ENCODE results near the gene SOBP. TPM values are rescaled to one million over a fixed set of nuclear protein-coding genes. Genes with fewer than 3 reads are reported as not detected.

Gene SOBP
- total and polyA plus RNA-seq, 2 experiments from 2014 or later, result 1.5 to 3.0 TPM

DNA sequence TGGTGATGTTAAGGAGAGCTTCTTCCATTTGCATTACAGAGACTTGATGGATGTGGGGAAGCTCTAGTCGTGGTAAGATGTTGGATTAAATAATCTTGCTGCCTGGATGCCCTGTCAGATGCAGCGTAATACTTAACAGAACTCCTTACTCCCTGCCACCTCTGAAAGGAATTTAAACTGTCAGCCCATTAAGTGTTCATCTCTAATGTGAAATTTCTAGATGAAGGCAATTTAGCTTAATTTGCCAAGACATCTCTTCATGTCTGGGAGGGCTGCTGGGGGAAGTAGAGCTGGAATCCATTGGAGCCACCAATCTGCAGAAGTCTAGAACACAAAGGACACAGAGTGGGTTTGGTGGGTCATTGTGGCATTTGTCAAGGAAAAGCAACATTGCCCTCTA, 64.4 kb downstream of the SOBP start:
- no peaks in the 10 kb centered on the region for H3K79me2 ChIP-seq (replicated peaks; ENCODE audit: insufficient read depth)
- no peaks in the 10 kb centered on the region; the same call in 1 of the 2 replicates for H3K36me3 ChIP-seq (ENCODE audit: insufficient read depth)
- H3K27ac ChIP-seq (ENCODE audit: low read depth), result no peak overlapping the region
- Mint-ChIP-seq H3K4me3 (no peak overlapping the region), H3K27me3 (ENCODE audit: insufficient read depth, low read depth, poor library complexity) (no peaks in the 10 kb centered on the region), H3K27ac (no peak overlapping the region), H3K36me3 (ENCODE audit: low read depth) (no peaks in the 10 kb centered on the region), H3K4me1 (peaks cover 11% of the 10 kb centered on the region), H3K9me3 (no peaks in the 10 kb centered on the region)
- no peaks in the 10 kb centered on the region for H3K27me3 ChIP-seq (ENCODE audit: insufficient read depth)
- ATAC-seq, result no peak
- no peak for DNase-seq (ENCODE audit: low spot score)
- no peaks in the 10 kb centered on the region for H3F3A ChIP-seq (replicated peaks; ENCODE audit: low read depth)
- no peaks in the 10 kb centered on the region for H4K20me1 ChIP-seq (replicated peaks; ENCODE audit: insufficient read depth)
- H3K9me2 ChIP-seq (ENCODE audit: insufficient read depth), result 0 out of 2 replicates have a peak, but pooled peaks cover 3% of the 10 kb centered on the region
- no peak overlapping the region for H3K4me3 ChIP-seq
- H2AFZ ChIP-seq, result no peak overlapping the region
- TF ChIP-seq, protein P1, sequence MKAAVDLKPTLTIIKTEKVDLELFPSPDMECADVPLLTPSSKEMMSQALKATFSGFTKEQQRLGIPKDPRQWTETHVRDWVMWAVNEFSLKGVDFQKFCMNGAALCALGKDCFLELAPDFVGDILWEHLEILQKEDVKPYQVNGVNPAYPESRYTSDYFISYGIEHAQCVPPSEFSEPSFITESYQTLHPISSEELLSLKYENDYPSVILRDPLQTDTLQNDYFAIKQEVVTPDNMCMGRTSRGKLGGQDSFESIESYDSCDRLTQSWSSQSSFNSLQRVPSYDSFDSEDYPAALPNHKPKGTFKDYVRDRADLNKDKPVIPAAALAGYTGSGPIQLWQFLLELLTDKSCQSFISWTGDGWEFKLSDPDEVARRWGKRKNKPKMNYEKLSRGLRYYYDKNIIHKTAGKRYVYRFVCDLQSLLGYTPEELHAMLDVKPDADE (IDR thresholded peaks at IDR 0.05), result no peak
- TF ChIP-seq ZNF114 (CRISPR knock-in tag; IDR thresholded peaks at IDR 0.05) (no peak), EZH2 (IDR thresholded peaks at IDR 0.05; ENCODE audit: low read depth, unreplicated experiment) (no peak), JUNB (IDR thresholded peaks at IDR 0.05; ENCODE audit: unreplicated experiment) (no peak), STAT1 (IDR thresholded peaks at IDR 0.05; ENCODE audit: unreplicated experiment) (no peak), POLR2AphosphoS5 (IDR thresholded peaks at IDR 0.05; ENCODE audit: low read depth) (no peak), CREB1 (CRISPR knock-in tag; IDR thresholded peaks at IDR 0.05; ENCODE audit: low read depth) (no peak), NANOG (IDR thresholded peaks at IDR 0.05; ENCODE audit: borderline replicate concordance) (no peak), ZNF331 (CRISPR knock-in tag; IDR thresholded peaks at IDR 0.05; ENCODE audit: low read depth) (no peak), EZH2phosphoT487 (IDR thresholded peaks at IDR 0.05; ENCODE audit: unreplicated experiment) (no peak)
- TF ChIP-seq, protein P2, sequence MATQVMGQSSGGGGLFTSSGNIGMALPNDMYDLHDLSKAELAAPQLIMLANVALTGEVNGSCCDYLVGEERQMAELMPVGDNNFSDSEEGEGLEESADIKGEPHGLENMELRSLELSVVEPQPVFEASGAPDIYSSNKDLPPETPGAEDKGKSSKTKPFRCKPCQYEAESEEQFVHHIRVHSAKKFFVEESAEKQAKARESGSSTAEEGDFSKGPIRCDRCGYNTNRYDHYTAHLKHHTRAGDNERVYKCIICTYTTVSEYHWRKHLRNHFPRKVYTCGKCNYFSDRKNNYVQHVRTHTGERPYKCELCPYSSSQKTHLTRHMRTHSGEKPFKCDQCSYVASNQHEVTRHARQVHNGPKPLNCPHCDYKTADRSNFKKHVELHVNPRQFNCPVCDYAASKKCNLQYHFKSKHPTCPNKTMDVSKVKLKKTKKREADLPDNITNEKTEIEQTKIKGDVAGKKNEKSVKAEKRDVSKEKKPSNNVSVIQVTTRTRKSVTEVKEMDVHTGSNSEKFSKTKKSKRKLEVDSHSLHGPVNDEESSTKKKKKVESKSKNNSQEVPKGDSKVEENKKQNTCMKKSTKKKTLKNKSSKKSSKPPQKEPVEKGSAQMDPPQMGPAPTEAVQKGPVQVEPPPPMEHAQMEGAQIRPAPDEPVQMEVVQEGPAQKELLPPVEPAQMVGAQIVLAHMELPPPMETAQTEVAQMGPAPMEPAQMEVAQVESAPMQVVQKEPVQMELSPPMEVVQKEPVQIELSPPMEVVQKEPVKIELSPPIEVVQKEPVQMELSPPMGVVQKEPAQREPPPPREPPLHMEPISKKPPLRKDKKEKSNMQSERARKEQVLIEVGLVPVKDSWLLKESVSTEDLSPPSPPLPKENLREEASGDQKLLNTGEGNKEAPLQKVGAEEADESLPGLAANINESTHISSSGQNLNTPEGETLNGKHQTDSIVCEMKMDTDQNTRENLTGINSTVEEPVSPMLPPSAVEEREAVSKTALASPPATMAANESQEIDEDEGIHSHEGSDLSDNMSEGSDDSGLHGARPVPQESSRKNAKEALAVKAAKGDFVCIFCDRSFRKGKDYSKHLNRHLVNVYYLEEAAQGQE (IDR thresholded peaks at IDR 0.05; ENCODE audit: unreplicated experiment), result no peak
- TF ChIP-seq, protein P3, sequence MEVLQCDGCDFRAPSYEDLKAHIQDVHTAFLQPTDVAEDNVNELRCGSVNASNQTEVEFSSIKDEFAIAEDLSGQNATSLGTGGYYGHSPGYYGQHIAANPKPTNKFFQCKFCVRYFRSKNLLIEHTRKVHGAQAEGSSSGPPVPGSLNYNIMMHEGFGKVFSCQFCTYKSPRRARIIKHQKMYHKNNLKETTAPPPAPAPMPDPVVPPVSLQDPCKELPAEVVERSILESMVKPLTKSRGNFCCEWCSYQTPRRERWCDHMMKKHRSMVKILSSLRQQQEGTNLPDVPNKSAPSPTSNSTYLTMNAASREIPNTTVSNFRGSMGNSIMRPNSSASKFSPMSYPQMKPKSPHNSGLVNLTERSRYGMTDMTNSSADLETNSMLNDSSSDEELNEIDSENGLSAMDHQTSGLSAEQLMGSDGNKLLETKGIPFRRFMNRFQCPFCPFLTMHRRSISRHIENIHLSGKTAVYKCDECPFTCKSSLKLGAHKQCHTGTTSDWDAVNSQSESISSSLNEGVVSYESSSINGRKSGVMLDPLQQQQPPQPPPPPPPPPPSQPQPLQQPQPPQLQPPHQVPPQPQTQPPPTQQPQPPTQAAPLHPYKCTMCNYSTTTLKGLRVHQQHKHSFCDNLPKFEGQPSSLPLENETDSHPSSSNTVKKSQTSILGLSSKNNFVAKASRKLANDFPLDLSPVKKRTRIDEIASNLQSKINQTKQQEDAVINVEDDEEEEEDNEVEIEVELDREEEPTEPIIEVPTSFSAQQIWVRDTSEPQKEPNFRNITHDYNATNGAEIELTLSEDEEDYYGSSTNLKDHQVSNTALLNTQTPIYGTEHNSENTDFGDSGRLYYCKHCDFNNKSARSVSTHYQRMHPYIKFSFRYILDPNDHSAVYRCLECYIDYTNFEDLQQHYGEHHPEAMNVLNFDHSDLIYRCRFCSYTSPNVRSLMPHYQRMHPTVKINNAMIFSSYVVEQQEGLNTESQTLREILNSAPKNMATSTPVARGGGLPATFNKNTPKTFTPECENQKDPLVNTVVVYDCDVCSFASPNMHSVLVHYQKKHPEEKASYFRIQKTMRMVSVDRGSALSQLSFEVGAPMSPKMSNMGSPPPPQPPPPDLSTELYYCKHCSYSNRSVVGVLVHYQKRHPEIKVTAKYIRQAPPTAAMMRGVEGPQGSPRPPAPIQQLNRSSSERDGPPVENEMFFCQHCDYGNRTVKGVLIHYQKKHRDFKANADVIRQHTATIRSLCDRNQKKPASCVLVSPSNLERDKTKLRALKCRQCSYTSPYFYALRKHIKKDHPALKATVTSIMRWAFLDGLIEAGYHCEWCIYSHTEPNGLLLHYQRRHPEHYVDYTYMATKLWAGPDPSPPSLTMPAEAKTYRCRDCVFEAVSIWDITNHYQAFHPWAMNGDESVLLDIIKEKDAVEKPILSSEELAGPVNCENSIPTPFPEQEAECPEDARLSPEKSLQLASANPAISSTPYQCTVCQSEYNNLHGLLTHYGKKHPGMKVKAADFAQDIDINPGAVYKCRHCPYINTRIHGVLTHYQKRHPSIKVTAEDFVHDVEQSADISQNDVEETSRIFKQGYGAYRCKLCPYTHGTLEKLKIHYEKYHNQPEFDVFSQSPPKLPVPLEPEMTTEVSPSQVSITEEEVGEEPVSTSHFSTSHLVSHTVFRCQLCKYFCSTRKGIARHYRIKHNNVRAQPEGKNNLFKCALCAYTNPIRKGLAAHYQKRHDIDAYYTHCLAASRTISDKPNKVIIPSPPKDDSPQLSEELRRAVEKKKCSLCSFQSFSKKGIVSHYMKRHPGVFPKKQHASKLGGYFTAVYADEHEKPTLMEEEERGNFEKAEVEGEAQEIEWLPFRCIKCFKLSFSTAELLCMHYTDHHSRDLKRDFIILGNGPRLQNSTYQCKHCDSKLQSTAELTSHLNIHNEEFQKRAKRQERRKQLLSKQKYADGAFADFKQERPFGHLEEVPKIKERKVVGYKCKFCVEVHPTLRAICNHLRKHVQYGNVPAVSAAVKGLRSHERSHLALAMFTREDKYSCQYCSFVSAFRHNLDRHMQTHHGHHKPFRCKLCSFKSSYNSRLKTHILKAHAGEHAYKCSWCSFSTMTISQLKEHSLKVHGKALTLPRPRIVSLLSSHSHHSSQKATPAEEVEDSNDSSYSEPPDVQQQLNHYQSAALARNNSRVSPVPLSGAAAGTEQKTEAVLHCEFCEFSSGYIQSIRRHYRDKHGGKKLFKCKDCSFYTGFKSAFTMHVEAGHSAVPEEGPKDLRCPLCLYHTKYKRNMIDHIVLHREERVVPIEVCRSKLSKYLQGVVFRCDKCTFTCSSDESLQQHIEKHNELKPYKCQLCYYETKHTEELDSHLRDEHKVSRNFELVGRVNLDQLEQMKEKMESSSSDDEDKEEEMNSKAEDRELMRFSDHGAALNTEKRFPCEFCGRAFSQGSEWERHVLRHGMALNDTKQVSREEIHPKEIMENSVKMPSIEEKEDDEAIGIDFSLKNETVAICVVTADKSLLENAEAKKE (CRISPR knock-in tag; IDR thresholded peaks at IDR 0.05), result no peak
- TF ChIP-seq, protein P4, sequence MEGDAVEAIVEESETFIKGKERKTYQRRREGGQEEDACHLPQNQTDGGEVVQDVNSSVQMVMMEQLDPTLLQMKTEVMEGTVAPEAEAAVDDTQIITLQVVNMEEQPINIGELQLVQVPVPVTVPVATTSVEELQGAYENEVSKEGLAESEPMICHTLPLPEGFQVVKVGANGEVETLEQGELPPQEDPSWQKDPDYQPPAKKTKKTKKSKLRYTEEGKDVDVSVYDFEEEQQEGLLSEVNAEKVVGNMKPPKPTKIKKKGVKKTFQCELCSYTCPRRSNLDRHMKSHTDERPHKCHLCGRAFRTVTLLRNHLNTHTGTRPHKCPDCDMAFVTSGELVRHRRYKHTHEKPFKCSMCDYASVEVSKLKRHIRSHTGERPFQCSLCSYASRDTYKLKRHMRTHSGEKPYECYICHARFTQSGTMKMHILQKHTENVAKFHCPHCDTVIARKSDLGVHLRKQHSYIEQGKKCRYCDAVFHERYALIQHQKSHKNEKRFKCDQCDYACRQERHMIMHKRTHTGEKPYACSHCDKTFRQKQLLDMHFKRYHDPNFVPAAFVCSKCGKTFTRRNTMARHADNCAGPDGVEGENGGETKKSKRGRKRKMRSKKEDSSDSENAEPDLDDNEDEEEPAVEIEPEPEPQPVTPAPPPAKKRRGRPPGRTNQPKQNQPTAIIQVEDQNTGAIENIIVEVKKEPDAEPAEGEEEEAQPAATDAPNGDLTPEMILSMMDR (conservative IDR thresholded peaks at IDR 0.05; ENCODE audit: low read depth in 2 of 2), result no peak
- no peaks in the 10 kb centered on the region; the same call in 1 of the 2 replicates for H3K4me1 ChIP-seq (ENCODE audit: insufficient read depth)
- H3K4me2 ChIP-seq, result no peak overlapping the region
